ENCODE results near the gene NR1D1.

GRCh38 chr17:40072040-40072734, 28.2 kb downstream of the NR1D1 start:
- TF ChIP-seq POLR2A (IDR thresholded peaks at IDR 0.05), result no peak
- TF ChIP-seq CTCF (IDR thresholded peaks at IDR 0.05 in 8 of 11, conservative IDR thresholded peaks at IDR 0.05 in 3 of 11), result no peak
